ENCODE measurements around the gene RREB1.

Gene RREB1

DNA sequence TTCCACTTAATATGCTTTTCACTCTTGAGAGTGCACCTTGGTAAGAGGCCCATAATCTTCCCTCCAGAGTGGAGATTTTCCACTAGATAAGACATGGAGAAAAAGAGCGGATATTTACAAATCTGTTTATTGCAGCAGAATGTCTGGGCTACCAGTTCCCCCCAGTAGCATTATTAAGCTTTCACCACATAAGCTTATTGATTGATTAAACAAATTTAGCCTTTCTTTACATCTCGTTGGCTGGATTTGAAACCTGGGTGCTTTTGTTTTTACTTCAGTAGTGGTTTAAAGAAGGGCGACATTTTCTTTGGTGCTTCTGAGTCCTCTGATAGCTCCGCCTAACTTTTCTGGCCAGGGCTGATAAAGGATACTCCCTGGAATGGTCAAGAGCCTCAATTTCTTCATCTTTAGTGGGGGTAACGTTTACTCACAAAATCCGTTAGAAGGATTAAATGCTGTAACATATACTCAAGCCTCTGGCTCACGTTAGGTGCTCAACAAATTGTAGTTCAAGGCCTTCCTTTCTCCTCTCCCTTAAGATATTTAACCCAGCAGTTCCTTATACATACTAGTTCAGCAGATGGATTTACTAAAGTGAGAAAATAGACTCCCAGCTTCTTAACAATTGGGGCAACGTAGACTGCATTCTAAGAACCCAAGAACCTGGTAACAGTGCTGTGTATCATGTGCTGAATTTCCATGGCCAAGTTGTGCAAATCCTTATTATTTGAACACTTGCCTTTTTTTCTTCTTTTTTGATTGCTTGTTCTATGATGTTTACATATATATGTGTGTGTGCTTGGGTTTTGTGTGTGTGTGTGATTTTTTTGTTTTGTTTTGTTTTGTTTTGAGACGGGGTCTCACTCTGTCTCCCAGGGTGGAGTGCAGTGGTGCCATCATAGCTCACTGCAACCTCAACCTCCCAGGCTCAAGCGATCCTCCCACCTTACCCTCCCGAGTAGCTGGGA is 91.4 kb downstream of the RREB1 start:
- Mint-ChIP-seq H3K9me3 (no peaks in the 10 kb centered on the region), H3K27ac (no peak overlapping the region), H3K27me3 (ENCODE audit: low read depth) (no peaks in the 10 kb centered on the region), H3K4me3 (no peak overlapping the region), H3K36me3 (ENCODE audit: low read depth) (peaks cover 43% of the 10 kb centered on the region), H3K4me1 (ENCODE audit: low read depth) (peaks cover 24% of the 10 kb centered on the region)
- DNase-seq (ENCODE audit: low spot score) = no peak

DNA sequence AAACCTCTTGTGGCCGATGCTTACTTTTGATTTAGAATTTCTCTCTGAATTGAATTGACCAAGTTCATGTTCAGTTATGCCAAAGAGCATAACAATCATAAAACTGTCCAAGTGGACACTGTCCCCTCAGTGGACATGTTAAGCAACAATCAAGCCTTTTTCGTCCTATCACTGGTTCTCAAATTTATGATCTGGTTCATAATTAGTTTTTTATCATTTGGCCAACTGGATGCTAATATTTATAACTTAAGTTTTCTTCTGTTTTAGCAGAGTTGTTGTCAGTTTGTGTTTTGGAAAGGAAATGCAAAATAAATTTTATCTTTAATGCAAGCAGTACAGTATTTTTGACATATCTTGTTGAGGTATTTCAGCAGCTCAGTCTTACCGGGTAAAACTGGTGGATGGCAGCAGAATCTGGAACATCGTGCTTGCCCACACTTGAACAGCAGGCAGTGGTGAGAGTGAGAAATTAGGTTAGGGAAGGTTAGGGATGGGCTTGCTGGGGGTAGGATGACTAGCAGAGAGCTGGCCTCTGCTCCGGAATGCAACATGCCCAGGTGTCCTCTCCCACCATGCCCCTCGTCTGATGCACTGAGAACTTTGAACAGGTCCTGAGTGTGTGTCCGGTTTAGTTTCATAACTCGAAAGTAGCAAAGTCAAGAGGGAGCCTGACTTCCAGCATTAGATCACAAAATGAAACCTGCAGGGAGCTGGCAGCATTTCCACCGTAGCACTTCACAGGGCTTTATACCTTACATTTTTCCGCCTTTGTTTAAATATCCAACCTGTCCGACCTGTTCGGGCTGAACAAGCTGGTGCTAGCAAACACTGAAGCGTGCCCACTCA is 93.1 kb downstream of the RREB1 start:
- no peak overlapping the region for H3K4me3 Mint-ChIP-seq
- peaks cover 18% of the 10 kb centered on the region for H3K4me1 Mint-ChIP-seq (ENCODE audit: low read depth)
- H3K27ac Mint-ChIP-seq = no peak overlapping the region
- DNase-seq (ENCODE audit: low spot score) = no peak
- no peaks in the 10 kb centered on the region for H3K27me3 Mint-ChIP-seq (ENCODE audit: low read depth)
- peaks cover 37% of the 10 kb centered on the region for H3K36me3 Mint-ChIP-seq (ENCODE audit: low read depth)
- no peaks in the 10 kb centered on the region for H3K9me3 Mint-ChIP-seq

DNA sequence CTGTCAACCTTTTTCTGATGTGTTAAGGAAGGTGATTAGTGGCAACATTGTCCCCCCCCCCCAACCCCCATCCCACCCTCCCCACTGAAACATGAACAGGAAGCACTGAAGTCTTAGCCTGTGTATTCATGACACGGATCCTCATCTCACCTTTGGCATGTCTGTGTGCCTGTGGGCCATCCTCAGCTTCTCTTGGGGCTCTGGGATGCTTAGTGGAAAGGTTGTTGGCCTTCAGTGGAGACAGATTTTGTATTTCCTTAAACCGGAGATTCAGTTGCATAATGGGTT is 93.6 kb downstream of the RREB1 start:
- Mint-ChIP-seq H3K27ac (no peak overlapping the region), H3K27me3 (ENCODE audit: low read depth) (no peaks in the 10 kb centered on the region), H3K4me3 (no peak overlapping the region), H3K36me3 (ENCODE audit: low read depth) (peaks cover 34% of the 10 kb centered on the region), H3K9me3 (no peaks in the 10 kb centered on the region), H3K4me1 (ENCODE audit: low read depth) (peaks cover 13% of the 10 kb centered on the region)
- DNase-seq (ENCODE audit: low spot score) = no peak

DNA sequence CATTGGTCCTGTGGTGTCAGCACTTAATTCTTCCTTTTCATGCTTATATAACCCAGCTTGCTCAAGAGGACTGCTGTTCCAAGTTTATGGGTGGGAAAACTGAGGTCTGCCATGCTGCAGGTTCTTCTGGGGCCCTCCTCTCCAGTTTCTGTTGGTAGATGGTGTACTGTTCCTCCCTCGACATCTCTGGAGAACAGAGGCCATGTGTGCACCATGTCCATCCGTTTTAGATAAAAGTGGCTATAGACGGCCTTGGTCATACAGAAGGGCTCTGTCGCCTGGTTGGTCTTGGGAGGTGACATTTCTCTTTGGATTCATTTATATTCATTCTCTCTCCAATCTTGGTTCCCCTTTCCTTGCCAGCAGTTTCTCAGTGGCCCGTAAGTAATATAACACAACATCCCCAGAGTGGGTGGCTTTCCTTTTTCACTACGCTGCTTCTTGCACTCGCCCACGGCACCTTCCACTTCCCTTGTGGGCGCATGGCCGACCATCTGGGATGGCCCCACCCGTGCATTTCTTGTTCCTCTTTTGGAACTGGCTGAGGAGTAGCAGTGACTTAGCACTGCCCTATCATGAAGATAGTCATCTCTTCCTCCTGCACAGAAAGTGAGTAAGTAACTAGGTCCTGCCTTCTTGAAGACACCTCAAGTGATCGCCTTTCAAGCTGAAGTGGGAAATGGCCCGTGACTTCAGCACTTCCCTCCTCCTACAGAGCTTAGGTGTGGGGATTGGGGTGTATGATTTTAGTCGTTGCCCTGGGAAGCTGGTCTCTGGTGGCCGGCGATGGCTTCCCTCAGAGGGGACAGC is 94.2 kb downstream of the RREB1 start:
- H3K9me3 Mint-ChIP-seq = no peaks in the 10 kb centered on the region
- no peak overlapping the region for H3K4me3 Mint-ChIP-seq
- H3K27me3 Mint-ChIP-seq (ENCODE audit: low read depth) = no peaks in the 10 kb centered on the region
- DNase-seq (ENCODE audit: low spot score) = peak; percentile 39
- peaks cover 13% of the 10 kb centered on the region for H3K4me1 Mint-ChIP-seq (ENCODE audit: low read depth)
- H3K36me3 Mint-ChIP-seq (ENCODE audit: low read depth) = peaks cover 35% of the 10 kb centered on the region
- H3K27ac Mint-ChIP-seq = peak overlapping the region; percentile 33

DNA sequence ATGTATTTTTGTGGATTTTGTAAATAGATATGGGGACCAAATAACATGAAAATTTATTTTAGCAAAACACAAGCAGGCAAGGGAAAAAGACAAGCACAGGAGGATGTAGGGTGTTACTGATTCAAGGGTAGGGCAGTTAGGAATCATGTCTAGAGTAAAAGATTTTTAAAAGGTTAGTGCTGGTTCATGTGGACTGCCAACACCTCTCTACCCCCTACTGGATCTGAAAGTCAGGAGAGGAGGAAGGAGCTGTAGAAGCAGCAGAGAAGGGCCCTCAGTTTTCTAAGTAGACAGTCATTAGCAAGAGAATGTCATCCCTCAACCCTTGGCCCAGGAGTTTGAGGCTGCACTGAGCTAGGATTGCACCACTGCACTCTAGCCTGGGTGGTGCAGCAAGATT is 95.2 kb downstream of the RREB1 start:
- H3K4me1 Mint-ChIP-seq (ENCODE audit: low read depth) = peaks cover 9% of the 10 kb centered on the region
- H3K9me3 Mint-ChIP-seq = no peaks in the 10 kb centered on the region
- H3K36me3 Mint-ChIP-seq (ENCODE audit: low read depth) = peaks cover 29% of the 10 kb centered on the region
- H3K27me3 Mint-ChIP-seq (ENCODE audit: low read depth) = no peaks in the 10 kb centered on the region
- H3K27ac Mint-ChIP-seq = no peak overlapping the region
- H3K4me3 Mint-ChIP-seq = no peak overlapping the region
- no peak for DNase-seq (ENCODE audit: low spot score)

DNA sequence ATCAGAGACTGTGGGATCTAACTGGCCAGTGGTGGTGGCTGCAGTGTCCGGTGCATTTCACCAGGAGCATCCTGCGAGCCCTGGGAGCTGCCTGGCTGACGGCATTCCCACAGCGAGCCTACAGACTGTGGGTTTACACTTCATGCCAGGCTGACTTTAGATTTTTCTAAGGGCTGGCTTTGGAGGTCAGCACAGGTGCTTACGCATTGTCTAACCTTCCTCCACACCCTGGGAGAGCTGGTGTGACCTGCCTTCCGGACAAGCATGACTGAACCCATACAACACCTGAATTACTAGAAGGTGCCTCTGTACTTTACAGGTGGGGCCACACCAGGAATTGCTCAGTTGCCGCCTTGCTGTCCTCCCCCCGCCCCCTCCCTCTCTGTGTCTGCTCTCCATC is 96.2 kb downstream of the RREB1 start:
- Mint-ChIP-seq H3K4me1 (ENCODE audit: low read depth) (peaks cover 9% of the 10 kb centered on the region), H3K36me3 (ENCODE audit: low read depth) (peaks cover 26% of the 10 kb centered on the region), H3K4me3 (no peak overlapping the region), H3K9me3 (no peaks in the 10 kb centered on the region), H3K27me3 (ENCODE audit: low read depth) (no peaks in the 10 kb centered on the region), H3K27ac (no peak overlapping the region)
- DNase-seq (ENCODE audit: low spot score) = no peak

DNA sequence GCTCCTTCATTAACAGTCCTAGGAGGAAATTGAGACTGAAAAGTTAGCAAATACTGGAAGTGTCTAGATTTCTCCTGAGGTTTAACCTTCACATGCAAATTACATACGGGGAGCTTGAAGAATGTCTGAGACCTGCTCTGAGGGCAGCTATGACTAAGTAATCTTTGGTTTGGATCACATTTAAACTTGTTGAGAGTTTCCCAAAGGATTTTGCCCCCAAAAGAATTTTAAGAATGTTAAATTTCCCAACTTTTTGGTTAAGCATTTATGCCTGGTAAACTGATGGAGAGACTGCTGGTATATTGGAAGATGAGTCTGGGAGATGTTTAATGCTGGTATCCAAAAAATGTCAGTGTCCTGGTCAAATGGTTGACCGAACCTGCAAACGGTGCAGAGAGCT is 97.0 kb downstream of the RREB1 start:
- DNase-seq (ENCODE audit: low spot score) = no peak
- no peak overlapping the region for H3K27ac Mint-ChIP-seq
- H3K27me3 Mint-ChIP-seq (ENCODE audit: low read depth) = no peaks in the 10 kb centered on the region
- H3K9me3 Mint-ChIP-seq = no peaks in the 10 kb centered on the region
- no peak overlapping the region for H3K4me3 Mint-ChIP-seq
- H3K4me1 Mint-ChIP-seq (ENCODE audit: low read depth) = peaks cover 9% of the 10 kb centered on the region
- peaks cover 20% of the 10 kb centered on the region for H3K36me3 Mint-ChIP-seq (ENCODE audit: low read depth)

DNA sequence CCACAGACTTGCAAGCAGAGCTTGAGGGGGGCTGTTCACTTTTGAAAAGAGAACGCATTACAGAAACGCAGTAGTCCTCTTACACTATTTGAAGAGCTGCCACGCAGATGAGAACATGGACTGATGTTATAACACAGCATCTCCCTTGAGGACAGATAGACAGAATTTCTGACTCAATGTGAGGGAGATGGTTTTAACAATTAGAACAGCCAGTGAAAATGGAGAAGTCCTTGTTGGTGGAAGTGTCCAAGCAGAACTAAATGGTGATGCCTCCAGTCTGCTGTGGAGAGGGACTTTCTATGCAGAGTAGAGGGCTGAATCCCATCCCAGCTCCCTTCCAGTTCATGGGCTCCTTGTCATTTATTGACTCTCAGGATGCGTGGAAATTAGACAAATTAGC is 100.0 kb downstream of the RREB1 start:
- no peaks in the 10 kb centered on the region for H3K9me3 Mint-ChIP-seq
- H3K27me3 Mint-ChIP-seq (ENCODE audit: low read depth) = no peaks in the 10 kb centered on the region
- no peaks in the 10 kb centered on the region for H3K4me1 Mint-ChIP-seq (ENCODE audit: low read depth)
- H3K36me3 Mint-ChIP-seq (ENCODE audit: low read depth) = peaks cover 29% of the 10 kb centered on the region
- H3K4me3 Mint-ChIP-seq = no peak overlapping the region
- H3K27ac Mint-ChIP-seq = no peak overlapping the region
- DNase-seq (ENCODE audit: low spot score) = no peak

DNA sequence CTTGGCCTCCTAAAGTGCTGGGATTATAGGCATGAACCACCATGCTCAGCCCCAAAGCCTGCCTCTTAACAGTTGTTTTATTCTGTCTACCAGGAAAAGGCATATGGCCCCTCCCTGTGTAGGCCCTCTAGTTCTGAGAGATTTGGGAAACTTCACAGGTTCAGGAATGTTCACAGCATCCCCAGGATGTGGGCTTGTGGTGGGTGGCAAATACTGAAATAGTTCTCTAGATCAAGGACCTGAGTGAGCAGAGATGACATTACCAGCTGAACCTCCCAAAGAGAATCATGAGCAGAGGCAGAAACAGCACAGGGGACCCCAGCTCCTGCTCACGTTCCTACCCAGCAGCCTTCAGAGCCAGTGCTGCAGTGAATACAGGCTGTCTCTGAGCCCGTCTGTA is 105.7 kb downstream of the RREB1 start:
- Mint-ChIP-seq H3K27me3 (ENCODE audit: low read depth) (no peaks in the 10 kb centered on the region), H3K27ac (no peak overlapping the region), H3K4me1 (ENCODE audit: low read depth) (no peaks in the 10 kb centered on the region), H3K4me3 (no peak overlapping the region), H3K36me3 (ENCODE audit: low read depth) (peaks cover 42% of the 10 kb centered on the region), H3K9me3 (no peaks in the 10 kb centered on the region)
- DNase-seq (ENCODE audit: low spot score) = no peak

DNA sequence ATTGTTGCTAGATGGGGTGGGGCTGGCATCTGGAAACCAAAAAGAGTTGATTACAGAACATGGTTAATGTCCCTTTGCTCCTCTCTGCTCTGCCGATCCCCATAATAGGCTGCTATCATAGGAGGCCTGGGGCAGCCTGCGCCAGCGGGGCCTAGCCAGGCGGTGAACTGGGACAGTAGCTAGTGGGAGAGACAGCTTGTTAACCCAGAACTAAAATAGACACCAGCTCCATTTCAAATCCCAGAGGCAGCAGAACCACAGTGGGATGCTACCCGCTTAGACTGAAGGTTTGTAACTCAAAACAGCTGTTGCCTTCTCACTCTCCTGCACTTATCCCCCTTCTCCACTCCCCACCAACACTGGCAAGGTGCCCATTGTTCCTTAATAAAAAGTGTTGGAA is 106.7 kb downstream of the RREB1 start:
- Mint-ChIP-seq H3K4me3 (no peak overlapping the region), H3K27me3 (ENCODE audit: low read depth) (no peaks in the 10 kb centered on the region), H3K9me3 (no peaks in the 10 kb centered on the region), H3K27ac (no peak overlapping the region), H3K4me1 (ENCODE audit: low read depth) (no peaks in the 10 kb centered on the region), H3K36me3 (ENCODE audit: low read depth) (peaks cover 45% of the 10 kb centered on the region)
- DNase-seq (ENCODE audit: low spot score) = no peak

DNA sequence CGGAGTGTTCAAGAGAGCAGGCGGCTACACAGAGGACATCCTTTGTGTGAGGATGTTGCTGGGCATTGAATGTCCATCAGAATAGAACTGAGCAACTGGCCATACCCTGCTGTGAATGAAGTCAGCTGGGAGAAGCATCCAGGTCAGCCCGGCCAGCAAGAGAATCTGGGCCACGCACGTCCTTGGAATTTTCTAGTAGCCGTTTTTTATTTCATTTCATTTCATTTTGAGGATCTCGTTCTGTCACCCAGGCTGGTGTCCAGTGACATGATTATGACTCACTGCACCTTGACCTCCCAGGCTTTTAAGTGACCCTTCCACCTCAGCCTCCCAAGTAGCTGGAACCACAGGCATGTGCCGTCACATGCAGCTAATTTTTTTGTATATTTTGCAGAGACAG is 107.4 kb downstream of the RREB1 start:
- Mint-ChIP-seq H3K4me3 (no peak overlapping the region), H3K4me1 (ENCODE audit: low read depth) (no peaks in the 10 kb centered on the region), H3K27me3 (ENCODE audit: low read depth) (no peaks in the 10 kb centered on the region), H3K27ac (no peak overlapping the region), H3K9me3 (no peaks in the 10 kb centered on the region), H3K36me3 (ENCODE audit: low read depth) (peaks cover 50% of the 10 kb centered on the region)
- DNase-seq (ENCODE audit: low spot score) = no peak

DNA sequence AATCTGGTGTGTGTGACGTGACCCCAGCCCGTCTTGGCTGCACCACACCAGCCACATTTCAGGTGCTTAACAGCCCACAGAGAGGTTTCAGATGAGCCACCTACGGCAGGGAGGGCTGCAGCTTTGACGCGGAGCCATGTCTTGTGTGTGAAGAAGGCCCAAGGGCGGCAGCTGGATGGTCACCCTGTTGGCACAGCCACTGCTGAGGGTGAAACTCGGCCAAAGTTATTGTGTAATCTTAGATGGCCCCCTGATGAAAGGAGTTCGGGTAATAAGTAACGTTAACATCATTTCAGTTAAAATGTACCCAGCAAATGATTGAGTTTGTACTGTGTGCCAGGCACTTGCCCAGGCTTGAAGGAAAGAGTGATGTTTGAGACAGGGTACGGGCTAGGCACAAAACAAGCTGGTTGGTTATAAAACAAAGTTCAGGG is 108.1 kb downstream of the RREB1 start:
- Mint-ChIP-seq H3K4me1 (ENCODE audit: low read depth) (no peaks in the 10 kb centered on the region), H3K9me3 (no peaks in the 10 kb centered on the region), H3K27ac (no peak overlapping the region)

DNA sequence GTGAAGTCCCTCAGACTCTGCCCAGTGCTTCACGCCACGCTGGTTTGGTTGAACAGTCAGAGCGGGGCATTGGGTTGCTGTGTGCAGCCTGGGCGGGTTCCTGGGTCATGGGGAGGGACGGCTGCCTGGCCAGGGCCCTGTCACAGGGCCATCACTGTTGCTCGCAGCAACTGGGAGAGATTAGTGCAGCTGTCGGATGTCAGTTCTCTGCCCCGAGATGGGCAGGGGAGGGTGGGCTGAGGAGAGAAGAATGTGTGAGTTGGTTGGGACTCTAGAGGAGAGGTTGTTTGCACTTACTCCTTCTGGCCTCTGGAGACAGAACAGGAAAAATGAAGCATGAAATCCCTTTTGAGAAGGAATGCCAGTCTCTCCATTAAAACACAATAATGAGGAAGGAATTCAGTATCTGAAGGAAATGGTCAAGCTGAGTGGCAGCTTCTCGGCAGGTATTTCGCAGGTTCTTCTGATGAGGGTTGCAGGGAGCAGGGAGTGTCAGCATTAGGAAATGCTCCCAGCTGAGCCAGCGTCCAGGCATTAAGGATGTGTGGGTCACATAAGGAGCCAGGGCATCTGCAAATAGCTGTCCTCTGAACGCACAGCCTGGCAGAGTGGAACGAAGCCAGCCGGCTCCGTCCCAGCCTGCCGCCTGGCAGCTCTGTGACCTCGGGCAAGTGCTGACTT is 109.3 kb downstream of the RREB1 start:
- Mint-ChIP-seq H3K36me3 (ENCODE audit: low read depth) (peaks cover 38% of the 10 kb centered on the region), H3K27ac (no peak overlapping the region), H3K4me3 (no peak overlapping the region), H3K4me1 (ENCODE audit: low read depth) (no peaks in the 10 kb centered on the region), H3K27me3 (ENCODE audit: low read depth) (no peaks in the 10 kb centered on the region), H3K9me3 (no peaks in the 10 kb centered on the region)
- no peak for DNase-seq (ENCODE audit: low spot score)

More for the DNA sequence above, 108.1 kb downstream of the RREB1 start:
- no peak for DNase-seq (ENCODE audit: low spot score)
- H3K4me3 Mint-ChIP-seq = no peak overlapping the region
- H3K36me3 Mint-ChIP-seq (ENCODE audit: low read depth) = peaks cover 47% of the 10 kb centered on the region
- H3K27me3 Mint-ChIP-seq (ENCODE audit: low read depth) = no peaks in the 10 kb centered on the region
